Ovary (tissue), 3 donors: ENCODE data around the gene HOXA5.

ENCODE experiments used
- EP300 ChIP-seq: sonication (generic); formaldehyde crosslinking; IDR thresholded peaks from one replicate; pipeline ENCODE4 v1.6.1; 2017; ENCODE audit warnings: antibody characterized with exemption
- TF ChIP-seq, protein P1 (sequence below), 3 donors: fragments of 450-650 bp in 2 of 3; fragments of 200-600 bp in 1 of 3; IDR thresholded peaks; one replicate each; pipeline versions ENCODE4 v1.5.1 to v1.8.0; 2016 to 2022; ENCODE audit warnings: antibody characterized with exemption in 3 of 3, mild to moderate bottlenecking in 1 of 3
- donor health status: DM: no; HTN: no; CAD: no.

DNA sequence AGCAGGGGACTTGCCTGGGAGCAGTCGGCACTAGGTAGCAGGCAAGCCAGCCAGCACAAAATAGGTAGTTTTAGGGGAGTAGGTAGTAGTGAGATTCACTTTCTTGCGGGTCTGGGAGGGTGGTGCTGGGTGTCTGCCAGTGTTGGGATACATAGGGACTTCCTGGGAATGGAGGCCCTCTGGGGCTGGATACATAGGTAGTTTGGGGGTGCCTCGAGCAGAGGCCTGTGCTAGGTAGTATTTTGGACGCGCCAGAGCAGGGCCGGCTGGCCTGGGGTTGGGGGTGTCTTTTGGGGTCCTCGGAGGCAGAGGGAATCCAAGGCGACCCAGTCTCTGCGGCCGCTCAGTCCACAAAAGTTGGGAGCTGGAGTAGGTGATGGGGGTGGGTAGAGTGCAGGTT lies 10.9 kb upstream of the HOXA5 start:
- TF ChIP-seq, protein P1, sequence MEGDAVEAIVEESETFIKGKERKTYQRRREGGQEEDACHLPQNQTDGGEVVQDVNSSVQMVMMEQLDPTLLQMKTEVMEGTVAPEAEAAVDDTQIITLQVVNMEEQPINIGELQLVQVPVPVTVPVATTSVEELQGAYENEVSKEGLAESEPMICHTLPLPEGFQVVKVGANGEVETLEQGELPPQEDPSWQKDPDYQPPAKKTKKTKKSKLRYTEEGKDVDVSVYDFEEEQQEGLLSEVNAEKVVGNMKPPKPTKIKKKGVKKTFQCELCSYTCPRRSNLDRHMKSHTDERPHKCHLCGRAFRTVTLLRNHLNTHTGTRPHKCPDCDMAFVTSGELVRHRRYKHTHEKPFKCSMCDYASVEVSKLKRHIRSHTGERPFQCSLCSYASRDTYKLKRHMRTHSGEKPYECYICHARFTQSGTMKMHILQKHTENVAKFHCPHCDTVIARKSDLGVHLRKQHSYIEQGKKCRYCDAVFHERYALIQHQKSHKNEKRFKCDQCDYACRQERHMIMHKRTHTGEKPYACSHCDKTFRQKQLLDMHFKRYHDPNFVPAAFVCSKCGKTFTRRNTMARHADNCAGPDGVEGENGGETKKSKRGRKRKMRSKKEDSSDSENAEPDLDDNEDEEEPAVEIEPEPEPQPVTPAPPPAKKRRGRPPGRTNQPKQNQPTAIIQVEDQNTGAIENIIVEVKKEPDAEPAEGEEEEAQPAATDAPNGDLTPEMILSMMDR (IDR thresholded peaks at IDR 0.05): no peak
- no peak for TF ChIP-seq EP300
